Neural cell (in vitro differentiated cells): Measurements from ENCODE around the gene CAMKV. TPM values are rescaled to one million over a fixed set of nuclear protein-coding genes. Genes with fewer than 3 reads are reported as not detected.

ENCODE experiments used
- H2AFZ ChIP-seq: fragments of 200-600, 300-800 bp; sonication (generic), shearing (Covaris generic); 2 replicates; pipeline ENCODE4 v1.6.0; 2014; ENCODE audit warnings: low read depth, mild to moderate bottlenecking, antibody characterized with exemption, low read length, moderate library complexity
- H3F3A ChIP-seq: fragments of 200-600 bp; shearing (Covaris generic); 2 replicates; pipeline ENCODE4 v1.6.1; 2016; ENCODE audit warnings: mild to moderate bottlenecking, moderate library complexity, mixed read lengths, antibody characterized with exemption, low read length; ENCODE audit not compliant: insufficient read depth, poor library complexity, severe bottlenecking
- H3K27ac ChIP-seq: fragments of 200-600, 300-800 bp; sonication (generic), shearing (Covaris generic); 2 replicates; pipeline ENCODE4 v1.5.1; 2014; ENCODE audit warnings: mild to moderate bottlenecking, low read length, moderate library complexity
- H3K27me3 ChIP-seq: fragments of 300-800, 200-600 bp; sonication (generic), shearing (Covaris generic); 2 replicates; pipeline ENCODE4 v1.6.0; 2014; ENCODE audit warnings: mild to moderate bottlenecking, low read depth, low read length, moderate library complexity; ENCODE audit not compliant: insufficient read depth
- H3K36me3 ChIP-seq: fragments of 300-800, 200-600 bp; sonication (generic), shearing (Covaris generic); 2 replicates; pipeline ENCODE4 v1.5.1; 2014; ENCODE audit warnings: mild to moderate bottlenecking, antibody characterized with exemption, low read length, moderate library complexity; ENCODE audit not compliant: insufficient read depth
- H3K4me2 ChIP-seq: fragments of 300-800, 200-600 bp; sonication (generic), shearing (Covaris generic); 2 replicates; pipeline ENCODE4 v1.6.0; 2014; ENCODE audit warnings: mild to moderate bottlenecking, low read length
- H3K4me3 ChIP-seq: fragments of 300-800, 200-600 bp; sonication (generic), shearing (Covaris generic); 2 replicates; pipeline ENCODE4 v1.5.1; 2014; ENCODE audit warnings: mild to moderate bottlenecking, low read length, moderate library complexity
- H3K79me2 ChIP-seq: fragments of 200-600 bp; shearing (Covaris generic); replicated peaks from 2 replicates; pipeline ENCODE4 v1.6.0; 2014; ENCODE audit warnings: mild to moderate bottlenecking, low read length, moderate library complexity; ENCODE audit not compliant: insufficient read depth
- H3K9ac ChIP-seq: fragments of 300-800, 200-600 bp; sonication (generic), shearing (Covaris generic); 2 replicates; pipeline ENCODE4 v1.6.1; 2016; ENCODE audit warnings: mild to moderate bottlenecking, low read length, mixed read lengths
- H3K9me2 ChIP-seq: fragments of 200-600 bp; shearing (Covaris generic); 2 replicates; pipeline ENCODE4 v1.6.1; 2016; ENCODE audit warnings: mild to moderate bottlenecking, low read length, mixed read lengths; ENCODE audit not compliant: insufficient read depth
- H3K9me3 ChIP-seq: fragments of 200-600, 300-800 bp; sonication (generic), shearing (Covaris generic); 2 replicates; pipeline ENCODE4 v1.6.1; 2016; ENCODE audit warnings: mild to moderate bottlenecking, mixed run types, low read length, moderate library complexity, mixed read lengths
- H4K20me1 ChIP-seq: fragments of 200-600 bp; shearing (Covaris generic); 2 replicates; pipeline ENCODE4 v1.6.1; 2016; ENCODE audit warnings: mild to moderate bottlenecking, mixed run types; ENCODE audit not compliant: insufficient read depth
- CTCF ChIP-seq: fragments of 450-650 bp; IDR thresholded peaks from 2 replicates; pipeline ENCODE4 v1.5.1; 2014; ENCODE audit warnings: antibody characterized with exemption, mild to moderate bottlenecking, moderate library complexity; ENCODE audit not compliant: poor library complexity, severe bottlenecking
- EP300 ChIP-seq: fragments of 450-650 bp; conservative IDR thresholded peaks from 2 replicates; pipeline ENCODE4 v1.6.1; 2014; ENCODE audit warnings: antibody characterized with exemption, mild to moderate bottlenecking, moderate library complexity; ENCODE audit not compliant: poor library complexity, severe bottlenecking
- EZH2 ChIP-seq: fragments of 200-600, 300-800 bp; shearing (Covaris generic), sonication (generic); IDR thresholded peaks from 2 replicates; pipeline ENCODE4 v1.6.1; 2014; ENCODE audit warnings: antibody characterized with exemption, low read length, borderline replicate concordance, mild to moderate bottlenecking; ENCODE audit not compliant: insufficient read depth, poor library complexity, severe bottlenecking
- MXI1 ChIP-seq: fragments of 450-650 bp; conservative IDR thresholded peaks from 2 replicates; pipeline ENCODE4 v1.6.1; 2014; ENCODE audit warnings: antibody characterized with exemption, mild to moderate bottlenecking; ENCODE audit not compliant: poor library complexity, severe bottlenecking
- POLR2AphosphoS5 ChIP-seq: IDR thresholded peaks from 2 replicates; pipeline ENCODE4 v1.6.1; 2012
- RAD21 ChIP-seq: fragments of 450-650 bp; conservative IDR thresholded peaks from 2 replicates; pipeline ENCODE4 v1.6.1; 2014; ENCODE audit warnings: antibody characterized with exemption, mild to moderate bottlenecking, moderate library complexity
- REST ChIP-seq: IDR thresholded peaks from 2 replicates; pipeline ENCODE4 v1.6.1; 2012; ENCODE audit warnings: borderline replicate concordance
- SMC3 ChIP-seq: fragments of 450-650 bp; conservative IDR thresholded peaks from 2 replicates; pipeline ENCODE4 v1.6.1; 2014; ENCODE audit warnings: antibody characterized with exemption, mild to moderate bottlenecking, moderate library complexity; ENCODE audit not compliant: poor library complexity
- TAF1 ChIP-seq: IDR thresholded peaks from 2 replicates; pipeline ENCODE4 v1.6.1; 2012; ENCODE audit warnings: low read depth
- polyA plus RNA-seq: library from polyadenylated mRNA; depleted of rRNA; stranded (reverse); fragments of >200 nt; gene quantifications from 2 replicates; pipeline ENCODE4 v1.2.3, GENCODE V29; 2014

The CAMKV gene
- polyA plus RNA-seq, 1 donor from 2014 or later, result 293 TPM

GRCh38 chr3:49871531-49872153 is 1.9 kb upstream of the CAMKV start:
- Histone ChIP-seq H3K27me3 (no peaks in the 10 kb centered on the region), H3K9me3 (no peaks in the 10 kb centered on the region), H3K9ac (peak overlapping the region; percentile 39), H3F3A (no peaks in the 10 kb centered on the region), H3K9me2 (no peaks in the 10 kb centered on the region), H3K4me3 (no peak overlapping the region), H3K79me2 (peaks cover 29% of the 10 kb centered on the region), H4K20me1 (no peaks in the 10 kb centered on the region), H3K4me2 (no peak overlapping the region), H2AFZ (no peak overlapping the region), H3K36me3 (no peaks in the 10 kb centered on the region), H3K27ac (peak overlapping the region; percentile 70)
- TF ChIP-seq RAD21 (no peak), REST (no peak), EP300 (no peak), CTCF (no peak), POLR2AphosphoS5 (no peak), TAF1 (no peak), MXI1 (no peak), SMC3 (no peak), EZH2 (no peak)

- Histone ChIP-seq H3K9ac (peak overlapping the region; percentile 88), H3K79me2 (peaks cover 48% of the 10 kb centered on the region), H2AFZ (peak overlapping the region; percentile 65), H3K27me3 (no peaks in the 10 kb centered on the region), H3K36me3 (no peaks in the 10 kb centered on the region), H3K4me2 (peak overlapping the region; percentile 84), H3K9me3 (no peaks in the 10 kb centered on the region), H3K4me3 (peak overlapping the region; percentile 94), H3K27ac (peak overlapping the region; percentile 71), H3F3A (no peaks in the 10 kb centered on the region), H3K9me2 (no peaks in the 10 kb centered on the region), H4K20me1 (no peaks in the 10 kb centered on the region)
- TF ChIP-seq RAD21, result no peak
- TF ChIP-seq CTCF, result no peak
- no peak for TF ChIP-seq REST
- no peak for TF ChIP-seq POLR2AphosphoS5
- TF ChIP-seq MXI1, result peak; percentile 96
These were observed 742 bp downstream of the CAMKV start for GRCh38 chr3:49868862-49869466.
